KOPT-K1 (cell line): ENCODE data around the gene DAPK2.

ENCODE experiments used
- H3K27ac ChIP-seq: fragments of 200-600 bp; sonication (generic); 2 replicates; pipeline ENCODE4 v1.5.1; 2016; ENCODE audit warnings: antibody characterized with exemption, mild to moderate bottlenecking, low read depth, low read length; ENCODE audit not compliant: poor library complexity, severe bottlenecking
- H3K36me3 ChIP-seq: fragments of 200-600 bp; sonication (generic); 2 replicates; pipeline ENCODE4 v1.5.1; 2017; ENCODE audit warnings: antibody characterized with exemption, mild to moderate bottlenecking, low read length, moderate library complexity; ENCODE audit not compliant: insufficient read depth
- H3K9me3 ChIP-seq: fragments of 200-600 bp; sonication (generic); 2 replicates; pipeline ENCODE4 v1.5.1; 2017; ENCODE audit warnings: antibody characterized with exemption, low read length, mild to moderate bottlenecking; ENCODE audit not compliant: insufficient read depth, poor library complexity, severe bottlenecking

DAPK2 gene

DNA sequence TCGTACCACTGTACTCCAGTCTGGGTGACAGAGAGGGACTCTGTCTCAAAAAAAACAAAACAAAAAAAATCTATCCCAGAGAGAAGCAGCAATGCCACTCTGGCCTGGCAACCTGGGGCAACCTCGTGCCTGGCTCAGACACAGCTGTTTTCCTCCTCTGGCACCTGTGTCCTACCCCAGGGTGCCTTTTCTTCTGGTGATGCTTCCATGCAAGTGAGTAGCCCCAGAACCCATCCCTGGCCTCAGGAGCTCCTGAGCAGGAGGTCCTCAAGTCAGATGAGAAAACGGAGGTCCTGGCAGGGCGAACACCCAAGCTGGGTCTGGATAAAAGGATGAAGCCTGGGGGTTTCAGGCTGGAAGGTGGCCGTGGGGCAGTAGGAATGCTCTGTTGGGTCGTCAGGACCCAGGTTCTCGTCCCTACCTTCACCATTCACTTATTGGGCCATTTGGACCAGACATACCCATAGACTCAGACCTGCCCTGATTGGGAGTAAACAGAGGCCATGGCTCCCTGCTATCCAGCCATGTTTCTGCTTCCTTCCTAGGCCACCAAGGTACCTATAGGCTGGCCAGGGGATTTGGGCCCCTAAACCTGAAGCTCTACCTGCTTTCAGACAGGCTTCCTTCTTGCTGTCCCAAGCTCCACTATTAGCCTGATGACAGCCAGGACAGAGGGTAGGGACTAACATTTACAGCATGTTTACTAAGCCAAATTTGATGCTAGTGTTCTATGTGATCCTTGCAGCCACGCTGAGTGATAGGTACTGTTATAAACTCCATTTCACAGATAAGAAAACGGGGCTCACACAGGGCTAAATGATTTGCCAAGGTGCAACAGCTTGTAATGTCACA, 102.2 kb downstream of the DAPK2 start:
- Histone ChIP-seq H3K27ac (no peak overlapping the region), H3K36me3 (no peaks in the 10 kb centered on the region), H3K9me3 (no peaks in the 10 kb centered on the region)

DNA sequence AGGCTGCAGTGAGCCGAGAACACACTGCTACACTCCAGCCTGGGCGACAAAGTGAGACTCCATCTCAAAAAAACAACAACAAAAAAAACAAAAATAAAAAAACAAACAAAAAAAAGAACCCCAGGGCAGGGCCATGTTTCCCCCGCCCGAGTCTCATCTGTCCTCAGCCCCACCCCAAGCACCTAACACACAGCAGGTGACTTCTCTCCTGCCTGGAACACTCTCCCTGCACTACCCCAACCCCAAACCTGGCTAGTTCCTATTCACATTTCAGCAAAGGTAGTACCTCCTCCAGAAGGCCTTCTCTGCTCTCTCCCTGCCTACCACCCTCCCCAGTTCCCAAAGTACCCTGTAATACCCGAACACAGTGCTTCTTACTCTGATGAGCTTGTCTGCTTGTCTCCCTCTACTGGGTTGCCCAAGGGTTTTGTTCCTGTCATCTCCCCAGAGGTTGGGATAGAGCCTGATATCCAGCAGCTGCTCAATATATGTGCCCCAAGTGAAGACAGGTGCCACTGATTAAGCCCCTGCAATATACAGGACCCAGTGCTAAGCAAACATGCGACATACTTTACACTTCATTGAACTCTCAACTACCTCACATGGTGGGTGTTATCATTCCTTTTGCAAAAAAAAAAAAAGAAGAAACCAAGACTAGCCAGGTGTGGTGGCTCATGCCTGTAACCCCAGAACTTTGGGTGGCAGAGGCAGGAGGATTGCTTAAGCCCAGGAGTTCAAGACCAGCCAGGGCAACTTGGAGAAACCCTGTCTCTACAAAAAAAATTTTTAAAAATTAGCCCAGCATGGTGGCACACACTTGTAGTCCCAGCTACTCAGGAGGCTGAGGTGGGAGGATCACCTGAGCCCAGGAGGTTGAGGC, 103.6 kb downstream of the DAPK2 start:
- no peaks in the 10 kb centered on the region for H3K9me3 ChIP-seq
- no peak overlapping the region for H3K27ac ChIP-seq
- no peaks in the 10 kb centered on the region for H3K36me3 ChIP-seq

DNA sequence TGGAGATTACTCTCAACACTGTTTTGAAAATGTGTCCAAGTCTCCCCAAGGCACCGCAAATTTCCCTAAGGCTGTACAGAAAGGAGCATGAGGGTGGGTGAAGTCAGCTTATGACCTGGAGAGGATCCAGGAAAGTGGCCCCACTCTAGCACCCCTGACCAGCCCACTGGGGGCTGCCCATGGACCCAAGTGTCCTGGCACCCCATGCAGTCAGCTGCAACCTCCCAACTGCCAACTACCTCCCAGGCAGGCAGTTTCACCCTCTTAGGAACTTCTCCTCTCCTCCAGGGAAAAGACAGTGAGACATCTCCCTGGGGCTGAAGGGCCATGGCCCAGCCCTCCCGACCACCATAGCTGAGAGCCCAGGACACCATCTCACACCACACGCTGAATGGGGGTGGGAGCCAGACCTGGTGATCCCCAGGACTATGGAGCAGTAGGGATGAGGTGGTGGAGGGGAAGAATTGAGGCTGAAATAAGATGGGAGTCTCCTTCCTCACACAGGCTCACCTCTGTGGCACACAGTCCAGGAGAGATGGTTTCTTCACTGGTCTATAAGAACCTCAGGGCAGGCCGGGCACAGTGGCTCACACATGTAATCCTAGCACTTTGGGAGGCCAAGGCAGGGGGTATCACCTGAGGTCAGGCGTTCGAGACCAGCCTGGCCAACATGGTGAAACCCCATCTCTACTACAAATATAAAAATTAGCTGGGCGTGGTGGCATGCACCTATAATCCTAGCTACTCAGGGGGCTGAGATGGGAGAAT, 104.4 kb downstream of the DAPK2 start:
- Histone ChIP-seq H3K9me3 (no peaks in the 10 kb centered on the region), H3K27ac (no peak overlapping the region), H3K36me3 (no peaks in the 10 kb centered on the region)

DNA sequence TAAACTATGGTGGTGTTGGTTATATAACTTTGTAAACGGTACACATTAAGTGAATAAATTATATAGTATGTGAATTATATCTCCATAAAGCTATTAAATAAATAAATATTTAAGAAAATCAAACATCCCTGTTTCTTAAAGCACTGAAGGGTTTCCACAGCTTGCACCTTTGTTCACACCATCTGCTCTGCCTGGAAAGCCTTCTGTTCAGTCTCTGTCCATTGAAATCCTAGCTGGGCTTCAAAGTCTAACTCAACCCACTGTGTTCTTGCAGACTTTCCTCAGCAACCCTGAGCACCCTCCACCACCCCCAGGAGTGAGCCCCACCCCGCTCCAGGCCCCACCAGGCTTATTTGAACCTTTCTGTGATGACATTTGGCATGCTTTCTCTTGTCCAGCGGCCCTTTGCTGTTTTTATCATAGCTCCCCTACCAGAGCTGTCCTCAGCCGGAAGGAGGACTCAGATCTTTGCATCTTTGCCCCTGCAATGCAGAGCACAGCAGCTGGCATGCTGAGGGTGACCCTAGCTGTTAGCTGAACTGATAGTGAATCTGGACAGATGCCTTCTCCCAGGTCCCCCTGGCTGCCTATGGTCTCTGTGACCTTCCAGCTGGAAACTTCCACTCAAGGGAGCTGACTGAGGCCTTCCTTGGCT, 105.2 kb downstream of the DAPK2 start:
- H3K9me3 ChIP-seq, result no peaks in the 10 kb centered on the region
- no peaks in the 10 kb centered on the region for H3K36me3 ChIP-seq
- H3K27ac ChIP-seq, result no peak overlapping the region

DNA sequence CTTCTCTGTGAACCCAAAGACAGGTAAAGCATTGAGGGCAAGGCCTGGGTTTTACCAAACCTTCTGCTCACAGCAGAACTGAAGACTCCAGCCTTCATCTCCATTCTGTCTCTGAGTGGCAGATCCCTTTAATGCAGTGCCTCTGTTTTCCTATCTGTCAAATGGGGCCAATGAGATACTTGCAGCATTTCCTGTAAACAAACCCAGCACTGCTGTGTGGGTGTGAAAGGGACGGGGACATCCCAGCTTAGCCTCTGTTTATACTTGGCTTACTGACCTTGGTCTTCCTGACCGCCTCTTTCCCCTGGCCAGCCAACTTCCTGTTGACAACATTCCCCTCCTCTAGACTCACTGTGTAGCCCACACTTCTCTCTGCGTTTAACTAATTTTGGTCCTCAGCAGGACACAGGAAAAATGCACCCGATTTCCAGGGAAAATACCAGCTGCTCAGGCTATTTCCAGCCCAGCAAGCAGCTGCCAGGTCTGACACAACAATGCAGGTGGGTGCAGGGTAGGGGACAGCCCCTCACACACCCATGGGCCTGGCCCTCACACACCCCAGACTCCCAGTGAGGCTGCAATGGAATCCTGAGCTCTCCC, 106.7 kb downstream of the DAPK2 start:
- H3K27ac ChIP-seq, result no peak overlapping the region
- no peaks in the 10 kb centered on the region for H3K9me3 ChIP-seq
- H3K36me3 ChIP-seq, result no peaks in the 10 kb centered on the region

DNA sequence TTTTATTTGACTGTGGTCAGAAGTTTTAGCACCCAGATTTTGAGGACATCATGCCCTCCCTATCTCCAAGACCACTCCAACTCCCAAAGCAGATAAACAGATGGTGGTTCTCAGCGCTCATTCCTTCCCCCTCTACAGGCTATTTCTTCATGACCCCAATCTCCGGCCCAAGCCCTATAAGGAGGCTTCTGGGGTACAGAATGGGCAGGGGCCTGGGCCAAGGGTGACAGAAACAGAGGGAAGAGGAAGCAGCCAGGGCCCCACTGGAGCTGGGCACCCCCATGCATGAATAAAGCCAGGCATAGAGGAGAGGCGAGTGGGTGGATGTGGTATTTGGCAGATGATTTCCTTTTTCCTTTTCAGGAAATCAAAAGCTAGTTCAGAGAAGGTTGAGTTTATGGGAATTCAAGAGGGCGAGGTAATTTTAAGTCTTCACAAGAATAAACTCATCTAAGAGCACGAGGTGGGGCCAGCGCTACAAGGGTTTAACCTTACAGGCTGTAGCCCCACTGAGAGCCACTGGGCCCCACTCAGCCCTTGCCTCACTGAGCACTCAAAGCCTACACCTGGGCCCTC, 107.7 kb downstream of the DAPK2 start:
- H3K36me3 ChIP-seq, result no peaks in the 10 kb centered on the region
- H3K9me3 ChIP-seq, result no peaks in the 10 kb centered on the region
- H3K27ac ChIP-seq, result no peak overlapping the region

DNA sequence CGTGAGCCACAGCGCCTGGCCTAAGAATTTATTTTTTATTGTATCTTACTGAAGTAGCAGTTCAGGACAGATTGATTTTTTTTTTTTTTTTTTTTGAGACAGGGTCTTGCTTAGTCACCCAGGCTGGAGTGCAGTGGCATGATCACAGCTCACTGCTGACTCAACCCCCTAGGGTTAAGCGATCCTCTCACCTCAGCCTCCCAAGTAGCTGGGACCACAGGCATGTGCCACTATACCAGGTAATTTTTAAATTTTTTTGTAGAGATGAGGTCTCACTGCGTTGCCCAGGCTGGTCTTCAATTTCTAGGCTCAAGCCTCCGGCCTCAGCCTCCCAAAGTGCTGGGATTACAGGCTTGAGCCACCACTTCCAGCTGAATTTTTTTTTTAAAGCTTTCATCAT, 112.8 kb downstream of the DAPK2 start:
- no peak overlapping the region for H3K27ac ChIP-seq
- H3K36me3 ChIP-seq, result no peaks in the 10 kb centered on the region
- H3K9me3 ChIP-seq, result no peaks in the 10 kb centered on the region

DNA sequence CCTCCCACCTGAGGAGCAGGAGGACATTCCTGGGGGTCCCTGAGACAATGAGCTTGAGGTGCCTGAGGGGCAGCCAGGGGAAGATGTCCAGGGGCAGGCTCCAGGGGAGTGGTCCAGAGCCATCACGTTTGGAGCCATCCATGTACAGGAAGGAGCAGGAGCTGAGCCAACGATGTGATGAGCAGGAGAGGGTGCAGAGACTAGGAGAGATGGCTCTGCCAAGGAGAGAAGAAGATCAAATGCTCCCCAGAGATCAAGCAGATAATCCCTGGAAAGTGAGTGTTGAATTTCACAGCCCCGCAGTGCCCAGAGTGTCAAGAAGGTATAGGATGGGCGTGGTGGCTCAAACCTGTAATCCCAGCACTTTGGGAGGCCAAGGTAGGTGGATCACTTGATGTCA, 114.7 kb downstream of the DAPK2 start:
- H3K36me3 ChIP-seq, result no peaks in the 10 kb centered on the region
- H3K9me3 ChIP-seq, result no peaks in the 10 kb centered on the region
- no peak overlapping the region for H3K27ac ChIP-seq

DNA sequence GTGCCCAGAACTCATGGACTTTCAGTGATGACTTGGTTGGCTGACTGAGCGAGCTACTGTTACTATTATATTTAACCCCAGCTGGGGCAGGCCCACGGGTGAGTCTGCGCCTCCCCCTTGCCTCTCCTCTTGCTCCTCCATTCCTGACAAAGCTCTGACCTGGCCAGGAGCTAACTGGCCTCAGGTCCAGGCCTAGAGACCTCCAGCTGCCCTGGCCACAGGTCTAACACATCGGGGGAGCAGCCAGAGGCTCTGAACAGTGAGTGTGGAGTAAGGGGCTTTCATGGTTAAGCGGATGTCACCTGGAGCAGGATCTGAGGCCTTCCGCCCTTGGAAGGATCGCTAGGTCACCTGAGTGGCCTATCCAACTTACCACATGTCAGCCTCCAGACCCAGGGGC, 116.3 kb downstream of the DAPK2 start:
- Histone ChIP-seq H3K36me3 (no peaks in the 10 kb centered on the region), H3K9me3 (no peaks in the 10 kb centered on the region), H3K27ac (no peak overlapping the region)

DNA sequence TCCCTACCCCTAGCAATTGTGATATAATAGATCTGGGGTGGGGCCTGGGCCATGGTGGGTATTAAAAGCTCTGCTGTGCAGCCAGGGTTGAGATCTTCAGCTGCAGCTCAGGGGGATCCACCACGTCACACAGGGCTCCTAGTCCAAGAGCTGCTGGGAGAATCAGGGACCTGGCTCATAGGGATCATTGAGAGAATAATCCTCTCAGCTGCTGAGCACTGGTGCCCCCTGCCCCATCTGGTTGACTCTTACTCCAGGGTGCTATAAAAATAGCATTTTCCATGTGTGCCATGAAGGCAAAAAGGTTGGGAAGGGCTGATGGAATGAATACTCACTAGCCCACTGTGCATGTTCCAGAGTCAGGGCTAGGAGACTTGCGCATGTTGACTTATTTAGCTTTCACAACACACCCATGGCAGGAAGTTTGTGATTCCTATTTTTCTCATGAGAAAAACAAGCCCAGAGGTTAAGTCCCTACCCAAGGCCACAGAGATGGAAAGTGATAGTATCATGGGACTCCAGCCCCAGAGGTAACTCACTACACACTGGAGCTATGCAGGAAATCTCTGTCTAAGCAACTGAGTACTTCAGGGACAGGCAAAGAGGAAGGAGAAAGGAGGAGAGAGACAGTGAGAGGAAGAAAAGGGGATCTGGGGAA, 118.0 kb downstream of the DAPK2 start:
- Histone ChIP-seq H3K36me3 (no peaks in the 10 kb centered on the region), H3K27ac (no peak overlapping the region), H3K9me3 (no peaks in the 10 kb centered on the region)

DNA sequence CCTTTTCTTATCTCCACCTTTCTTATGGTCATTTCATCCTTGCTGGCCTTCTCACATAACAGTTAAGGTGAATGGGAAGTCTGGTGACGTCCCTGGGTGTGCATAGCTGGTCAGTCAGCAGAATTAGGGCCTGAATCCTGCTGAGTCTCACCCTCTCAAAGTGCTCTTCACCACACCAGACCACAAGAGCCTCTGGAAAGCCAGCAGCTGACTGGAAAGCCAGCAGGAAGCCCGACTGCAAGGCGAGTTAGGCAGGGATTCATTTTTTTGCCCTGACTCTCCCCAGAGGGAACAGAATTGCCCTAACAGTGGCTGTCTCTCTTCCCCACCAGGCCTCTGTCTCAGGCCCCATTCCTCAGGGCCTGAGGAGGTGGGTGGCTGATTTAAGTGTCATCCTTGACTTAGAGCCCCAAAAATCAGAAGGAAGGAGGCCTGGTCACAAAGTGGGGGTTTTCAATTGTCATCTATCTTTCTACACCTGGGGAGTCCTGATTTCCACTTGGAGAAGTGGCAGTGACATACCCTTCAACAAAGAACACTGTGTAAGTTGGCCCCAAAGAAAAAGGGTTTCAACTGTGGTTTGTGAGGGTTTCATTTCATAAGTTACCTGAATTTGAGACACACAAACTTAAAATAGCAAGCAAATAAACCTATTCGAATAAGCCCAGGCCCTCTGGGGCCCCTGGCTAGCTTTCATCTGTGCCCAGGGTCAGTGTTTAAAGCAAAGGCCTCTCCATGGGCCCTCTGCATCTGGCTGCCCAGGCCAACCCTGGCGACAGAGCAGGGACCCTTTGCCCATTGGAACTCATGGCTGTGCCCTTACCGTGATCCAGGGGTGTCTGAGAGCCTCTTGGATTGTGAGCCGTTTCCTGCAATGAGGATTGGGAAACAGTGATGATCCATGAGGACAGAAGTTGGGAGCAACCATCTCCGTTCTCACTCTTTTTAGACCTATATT, 122.0 kb downstream of the DAPK2 start:
- no peak overlapping the region for H3K27ac ChIP-seq

DNA sequence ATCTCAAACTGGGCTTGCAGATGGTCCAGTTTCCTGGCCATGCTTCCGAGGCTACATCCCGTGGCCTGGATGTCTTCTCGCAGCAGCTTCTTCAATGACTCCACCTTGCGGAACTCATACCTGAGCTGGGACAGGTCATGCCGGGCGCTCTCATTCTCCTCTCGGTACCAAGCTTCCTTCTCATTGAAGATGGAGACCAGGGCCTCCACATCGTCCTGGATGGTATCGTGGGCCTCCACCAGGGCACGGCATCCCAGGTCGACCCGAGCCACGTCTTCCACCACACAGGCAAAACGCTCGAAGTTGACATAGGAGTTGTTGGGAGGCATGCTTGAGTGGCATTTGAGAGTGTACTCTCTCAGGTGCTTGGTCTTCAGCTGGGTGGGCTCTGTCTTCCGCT, 123.4 kb downstream of the DAPK2 start:
- no peaks in the 10 kb centered on the region for H3K9me3 ChIP-seq
- H3K27ac ChIP-seq, result no peak overlapping the region
- H3K36me3 ChIP-seq, result no peaks in the 10 kb centered on the region

More for the DNA sequence above, 122.0 kb downstream of the DAPK2 start:
- Histone ChIP-seq H3K9me3 (no peaks in the 10 kb centered on the region), H3K36me3 (no peaks in the 10 kb centered on the region)
